Type B pancreatic cell (in vitro differentiated cells): ENCODE measurements around the gene FBXW4. TPM values are rescaled to one million over a fixed set of nuclear protein-coding genes. Genes with fewer than 3 reads are reported as not detected.

Experiments
- DNase-seq: peaks from one replicate; pipeline ENCODE4 v3.0.0; 2021; ENCODE audit warnings: mixed read lengths; ENCODE audit not compliant: unreplicated experiment; ENCODE audit errors: extremely low spot score
- H3K27ac Mint-ChIP-seq: 2 replicates; pipeline ENCODE4 v1.8.0; 2021; ENCODE audit warnings: mild to moderate bottlenecking, mixed read lengths
- H3K27me3 Mint-ChIP-seq: 2 replicates; pipeline ENCODE4 v1.8.0; 2021; ENCODE audit warnings: mixed read lengths
- H3K36me3 Mint-ChIP-seq: 2 replicates; pipeline ENCODE4 v1.8.0; 2021; ENCODE audit warnings: mixed read lengths
- H3K4me1 Mint-ChIP-seq: one replicate; pipeline ENCODE4 v1.8.0; 2021; ENCODE audit warnings: mixed read lengths; ENCODE audit not compliant: unreplicated experiment
- H3K4me3 Mint-ChIP-seq: 2 replicates; pipeline ENCODE4 v1.8.0; 2021; ENCODE audit warnings: mild to moderate bottlenecking, mixed read lengths
- H3K9me3 Mint-ChIP-seq: 2 replicates; pipeline ENCODE4 v1.8.0; 2021; ENCODE audit warnings: mixed read lengths
- total RNA-seq: library from RNA; stranded (reverse); gene quantifications from 2 replicates; pipeline ENCODE4 v1.2.1, GENCODE V29; 2021; ENCODE audit warnings: low replicate concordance
- TF ChIP-seq, protein P1 (sequence below): fragments of 200-600 bp; sonication (generic); conservative IDR thresholded peaks from 2 replicates; pipeline ENCODE4 v1.5.0; 2021; ENCODE audit warnings: antibody characterized with exemption, mild to moderate bottlenecking

The FBXW4 gene
- total RNA-seq, 1 donor from 2014 or later, result 43.7 TPM

DNA sequence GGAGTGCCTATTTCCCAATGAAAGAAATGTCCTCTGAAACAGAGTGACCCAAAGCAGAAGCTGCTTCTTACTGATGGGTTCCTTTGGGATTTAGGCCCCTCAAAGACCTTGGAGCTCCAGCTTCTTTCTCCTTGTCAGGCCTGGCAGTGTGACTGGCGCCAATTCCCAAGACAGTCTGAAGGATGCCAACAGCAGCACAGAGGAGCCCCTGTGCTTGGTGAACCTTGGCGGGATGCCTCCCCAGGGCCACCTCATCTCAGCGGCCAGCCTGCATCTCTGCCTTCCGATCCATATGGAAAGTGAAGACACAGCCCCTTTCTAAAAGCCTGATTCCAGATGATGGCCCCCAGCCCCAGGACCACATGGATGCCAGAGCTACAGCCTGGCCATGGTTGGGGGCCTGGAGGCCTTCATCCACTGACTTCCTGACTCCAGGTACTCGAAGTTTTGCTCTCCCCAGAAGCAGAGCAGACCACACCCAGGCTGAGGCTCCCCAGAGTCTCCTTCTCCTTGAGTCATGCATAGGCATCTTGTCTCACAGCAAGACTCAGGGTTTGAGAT is 45.4 kb downstream of the FBXW4 start:
- Mint-ChIP-seq H3K4me1 (no peaks in the 10 kb centered on the region), H3K27ac (no peak overlapping the region), H3K36me3 (peaks cover 7% of the 10 kb centered on the region), H3K27me3 (no peaks in the 10 kb centered on the region), H3K4me3 (no peak overlapping the region), H3K9me3 (no peaks in the 10 kb centered on the region)
- TF ChIP-seq, protein P1, sequence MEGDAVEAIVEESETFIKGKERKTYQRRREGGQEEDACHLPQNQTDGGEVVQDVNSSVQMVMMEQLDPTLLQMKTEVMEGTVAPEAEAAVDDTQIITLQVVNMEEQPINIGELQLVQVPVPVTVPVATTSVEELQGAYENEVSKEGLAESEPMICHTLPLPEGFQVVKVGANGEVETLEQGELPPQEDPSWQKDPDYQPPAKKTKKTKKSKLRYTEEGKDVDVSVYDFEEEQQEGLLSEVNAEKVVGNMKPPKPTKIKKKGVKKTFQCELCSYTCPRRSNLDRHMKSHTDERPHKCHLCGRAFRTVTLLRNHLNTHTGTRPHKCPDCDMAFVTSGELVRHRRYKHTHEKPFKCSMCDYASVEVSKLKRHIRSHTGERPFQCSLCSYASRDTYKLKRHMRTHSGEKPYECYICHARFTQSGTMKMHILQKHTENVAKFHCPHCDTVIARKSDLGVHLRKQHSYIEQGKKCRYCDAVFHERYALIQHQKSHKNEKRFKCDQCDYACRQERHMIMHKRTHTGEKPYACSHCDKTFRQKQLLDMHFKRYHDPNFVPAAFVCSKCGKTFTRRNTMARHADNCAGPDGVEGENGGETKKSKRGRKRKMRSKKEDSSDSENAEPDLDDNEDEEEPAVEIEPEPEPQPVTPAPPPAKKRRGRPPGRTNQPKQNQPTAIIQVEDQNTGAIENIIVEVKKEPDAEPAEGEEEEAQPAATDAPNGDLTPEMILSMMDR, result no peak
- DNase-seq, result no peak

DNA sequence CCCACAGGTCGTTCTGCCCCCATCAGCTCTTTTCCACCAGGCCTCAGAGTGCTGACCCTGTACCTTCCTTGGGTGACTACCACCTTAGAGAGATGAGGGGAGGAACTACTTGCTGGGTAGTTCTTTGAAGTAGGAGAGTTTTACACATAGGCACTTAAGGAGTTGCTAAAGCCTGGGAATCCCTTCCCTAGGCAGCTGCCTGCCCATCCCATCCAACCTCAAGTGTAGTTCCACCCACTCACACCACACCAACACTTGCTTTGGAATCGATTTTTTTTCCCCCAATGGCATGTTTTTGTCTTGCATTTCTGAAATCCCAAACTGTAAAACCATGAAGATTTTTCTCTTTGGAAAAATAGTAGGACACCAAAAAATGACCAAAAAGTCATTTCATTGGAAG is 47.7 kb downstream of the FBXW4 start:
- DNase-seq, result no peak
- H3K27me3 Mint-ChIP-seq, result no peaks in the 10 kb centered on the region
- H3K4me1 Mint-ChIP-seq, result no peaks in the 10 kb centered on the region
- TF ChIP-seq, protein P1, result no peak
- no peak overlapping the region for H3K4me3 Mint-ChIP-seq
- H3K36me3 Mint-ChIP-seq, result peaks cover 7% of the 10 kb centered on the region
- H3K9me3 Mint-ChIP-seq, result no peaks in the 10 kb centered on the region
- no peak overlapping the region for H3K27ac Mint-ChIP-seq

DNA sequence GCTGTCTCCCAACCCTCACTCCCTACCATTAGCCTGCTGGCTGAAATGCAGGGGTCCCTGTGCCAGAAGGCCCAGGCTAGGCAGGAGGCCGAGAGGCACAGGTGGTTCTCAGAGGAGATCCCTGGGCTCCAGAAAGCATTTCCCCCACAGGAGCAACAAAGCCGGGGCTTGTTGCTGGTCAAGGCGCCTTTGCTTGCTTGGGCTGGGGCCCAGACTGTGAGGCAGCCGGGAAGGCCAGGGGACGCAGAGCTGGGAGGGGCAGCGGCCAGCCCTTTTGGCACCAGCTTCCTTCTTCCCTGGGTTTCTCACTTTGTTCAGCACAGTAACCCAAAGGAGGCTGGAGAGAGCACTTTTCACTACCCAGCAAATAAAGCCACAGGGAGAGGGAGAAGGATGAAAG is 48.6 kb downstream of the FBXW4 start:
- H3K4me1 Mint-ChIP-seq, result no peaks in the 10 kb centered on the region
- no peak overlapping the region for H3K4me3 Mint-ChIP-seq
- peaks cover 7% of the 10 kb centered on the region for H3K36me3 Mint-ChIP-seq
- no peaks in the 10 kb centered on the region for H3K27me3 Mint-ChIP-seq
- no peaks in the 10 kb centered on the region for H3K9me3 Mint-ChIP-seq
- no peak for DNase-seq
- TF ChIP-seq, protein P1, result no peak
- H3K27ac Mint-ChIP-seq, result no peak overlapping the region

DNA sequence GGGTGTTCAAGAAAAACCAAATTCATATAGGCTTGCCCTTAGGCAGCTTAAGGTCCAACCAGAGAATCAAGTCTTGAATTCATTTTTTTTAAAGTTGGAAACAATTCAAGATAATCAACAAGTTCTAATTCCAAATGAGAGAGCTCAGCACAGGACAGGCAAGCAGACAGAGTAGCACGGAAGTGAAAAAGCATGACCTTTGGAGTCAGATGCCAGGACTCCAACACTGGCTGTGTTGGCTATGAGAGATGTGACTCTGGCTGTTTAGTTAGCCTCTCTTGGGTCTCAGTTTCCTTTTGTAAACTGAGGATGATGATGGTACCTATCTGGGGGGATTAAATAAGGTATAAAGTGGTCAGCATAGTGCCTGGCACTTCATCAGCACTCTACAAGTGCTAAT is 49.3 kb downstream of the FBXW4 start:
- Mint-ChIP-seq H3K4me3 (no peak overlapping the region), H3K36me3 (peaks cover 7% of the 10 kb centered on the region), H3K9me3 (no peaks in the 10 kb centered on the region), H3K4me1 (no peaks in the 10 kb centered on the region), H3K27me3 (no peaks in the 10 kb centered on the region), H3K27ac (no peak overlapping the region)
- TF ChIP-seq, protein P1, result no peak
- no peak for DNase-seq

DNA sequence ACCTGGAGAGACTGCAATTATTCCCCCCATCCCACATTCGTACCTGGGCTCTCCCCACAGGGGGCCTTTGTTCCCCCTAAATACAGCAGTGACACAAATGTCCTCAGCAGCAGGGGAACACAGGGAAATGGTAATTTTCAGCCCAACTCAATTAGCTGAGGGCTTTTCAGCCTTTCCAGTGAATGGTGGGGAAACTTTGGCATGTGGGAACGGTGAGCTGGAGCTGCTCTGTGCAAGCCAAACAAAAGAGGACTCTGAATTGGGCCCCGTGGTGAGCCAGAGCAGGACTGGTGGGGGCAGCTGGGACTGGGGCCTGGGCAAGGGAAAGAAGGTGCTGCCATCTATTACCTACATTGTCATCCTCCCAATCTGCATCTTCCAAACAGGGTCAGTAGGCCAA is 51.0 kb downstream of the FBXW4 start:
- TF ChIP-seq, protein P1, result no peak
- DNase-seq, result no peak
- no peaks in the 10 kb centered on the region for H3K4me1 Mint-ChIP-seq
- H3K4me3 Mint-ChIP-seq, result no peak overlapping the region
- H3K9me3 Mint-ChIP-seq, result no peaks in the 10 kb centered on the region
- H3K27ac Mint-ChIP-seq, result no peak overlapping the region
- no peaks in the 10 kb centered on the region for H3K27me3 Mint-ChIP-seq
- peaks cover 10% of the 10 kb centered on the region for H3K36me3 Mint-ChIP-seq

DNA sequence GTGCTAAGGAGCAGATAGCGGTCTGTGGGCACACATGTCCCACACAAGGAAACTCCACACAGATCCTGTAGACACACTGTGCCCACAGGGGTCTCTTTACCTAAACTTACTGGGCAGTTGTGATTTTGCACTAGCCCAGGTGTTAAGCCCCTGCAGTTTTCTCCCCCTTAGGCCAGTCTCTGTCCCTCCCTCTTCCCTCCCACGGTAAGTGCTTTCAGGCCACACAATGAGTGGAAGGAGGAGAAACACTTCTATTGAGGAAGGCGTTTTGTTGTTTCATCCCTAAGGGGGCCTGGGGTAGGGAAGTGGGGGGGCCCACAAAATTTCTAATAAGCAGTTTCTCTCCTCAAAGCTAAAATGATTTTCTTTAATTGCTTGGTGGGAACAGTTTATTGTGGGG is 51.4 kb downstream of the FBXW4 start:
- Mint-ChIP-seq H3K4me1 (no peaks in the 10 kb centered on the region), H3K27ac (no peak overlapping the region), H3K36me3 (peaks cover 10% of the 10 kb centered on the region), H3K9me3 (no peaks in the 10 kb centered on the region), H3K27me3 (no peaks in the 10 kb centered on the region), H3K4me3 (no peak overlapping the region)
- no peak for DNase-seq
- TF ChIP-seq, protein P1, result no peak
